Measurements from ENCODE around the gene SLC5A6. TPM values are rescaled to one million over a fixed set of nuclear protein-coding genes. Genes with fewer than 3 reads are reported as not detected.
A peak's percentile ranks its signal among the peaks of the same experiment; 100 is the strongest.

Gene SLC5A6
- total RNA-seq, 4 donors from 2014 or later = 30.4 to 33.4 (median 33.1) TPM

DNA sequence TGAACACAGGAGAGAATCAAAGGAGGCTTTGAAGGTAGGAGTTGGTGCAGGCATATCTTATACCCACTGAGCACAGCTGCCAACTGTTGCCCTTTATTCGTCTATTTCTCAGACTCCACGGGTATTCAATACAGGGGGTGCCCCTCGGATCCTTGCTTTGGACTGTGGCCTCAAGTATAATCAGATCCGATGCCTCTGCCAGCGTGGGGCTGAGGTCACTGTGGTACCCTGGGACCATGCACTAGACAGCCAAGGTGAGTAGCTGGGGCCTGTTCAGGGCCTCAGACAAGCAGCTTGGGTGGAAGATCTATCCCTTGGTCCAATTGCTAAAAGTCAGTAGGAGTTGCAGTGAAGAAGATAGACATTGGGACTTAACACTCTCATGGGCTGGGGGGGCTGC lies 10.3 kb upstream of the SLC5A6 start:
- Histone ChIP-seq H3K27me3 (no peaks in the 10 kb centered on the region), H3K36me3 (peaks cover 62% of the 10 kb centered on the region), H3K9me3 (no peaks in the 10 kb centered on the region), H3K4me3 (no peak overlapping the region), H3K27ac (no peak overlapping the region), H3K4me1 (peaks cover 12% of the 10 kb centered on the region)
- TF ChIP-seq POLR2AphosphoS5 (IDR thresholded peaks at IDR 0.05) (no peak), POLR2A (IDR thresholded peaks at IDR 0.05) (no peak), EP300 (IDR thresholded peaks at IDR 0.05) (no peak)
- TF ChIP-seq, protein P1, sequence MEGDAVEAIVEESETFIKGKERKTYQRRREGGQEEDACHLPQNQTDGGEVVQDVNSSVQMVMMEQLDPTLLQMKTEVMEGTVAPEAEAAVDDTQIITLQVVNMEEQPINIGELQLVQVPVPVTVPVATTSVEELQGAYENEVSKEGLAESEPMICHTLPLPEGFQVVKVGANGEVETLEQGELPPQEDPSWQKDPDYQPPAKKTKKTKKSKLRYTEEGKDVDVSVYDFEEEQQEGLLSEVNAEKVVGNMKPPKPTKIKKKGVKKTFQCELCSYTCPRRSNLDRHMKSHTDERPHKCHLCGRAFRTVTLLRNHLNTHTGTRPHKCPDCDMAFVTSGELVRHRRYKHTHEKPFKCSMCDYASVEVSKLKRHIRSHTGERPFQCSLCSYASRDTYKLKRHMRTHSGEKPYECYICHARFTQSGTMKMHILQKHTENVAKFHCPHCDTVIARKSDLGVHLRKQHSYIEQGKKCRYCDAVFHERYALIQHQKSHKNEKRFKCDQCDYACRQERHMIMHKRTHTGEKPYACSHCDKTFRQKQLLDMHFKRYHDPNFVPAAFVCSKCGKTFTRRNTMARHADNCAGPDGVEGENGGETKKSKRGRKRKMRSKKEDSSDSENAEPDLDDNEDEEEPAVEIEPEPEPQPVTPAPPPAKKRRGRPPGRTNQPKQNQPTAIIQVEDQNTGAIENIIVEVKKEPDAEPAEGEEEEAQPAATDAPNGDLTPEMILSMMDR (IDR thresholded peaks at IDR 0.05) = no peak
- 98% methylated on average over 5 of the region's 5 CpGs for WGBS
- DNase-seq (ENCODE audit: low spot score in 2 of 2) = no peak

DNA sequence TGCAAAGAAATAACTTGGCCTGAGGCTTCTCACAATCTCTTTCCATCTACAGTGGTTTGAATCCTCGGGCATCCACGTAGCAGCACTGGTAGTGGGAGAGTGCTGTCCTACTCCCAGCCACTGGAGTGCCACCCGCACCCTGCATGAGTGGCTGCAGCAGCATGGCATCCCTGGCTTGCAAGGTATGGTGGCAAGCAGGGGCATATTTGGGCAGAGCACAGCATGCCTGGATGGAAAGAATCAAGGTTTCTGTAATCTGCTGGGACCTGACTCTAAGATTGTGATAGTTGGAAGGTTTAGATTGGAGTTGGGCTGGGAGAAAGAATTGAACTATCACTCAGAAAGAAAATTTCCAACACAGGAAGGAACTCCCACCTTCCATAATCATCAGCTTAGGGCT lies 9.1 kb upstream of the SLC5A6 start:
- Histone ChIP-seq H3K27me3 (no peaks in the 10 kb centered on the region), H3K4me3 (no peak overlapping the region), H3K9me3 (no peaks in the 10 kb centered on the region), H3K27ac (no peak overlapping the region), H3K36me3 (peaks cover 50% of the 10 kb centered on the region), H3K4me1 (peaks cover 22% of the 10 kb centered on the region)
- no peak for DNase-seq (ENCODE audit: low spot score in 2 of 2)
- WGBS = 68% methylated on average over 3 of the region's 3 CpGs
- TF ChIP-seq, protein P1 (IDR thresholded peaks at IDR 0.05) = no peak
- TF ChIP-seq POLR2A (IDR thresholded peaks at IDR 0.05) (no peak), POLR2AphosphoS5 (IDR thresholded peaks at IDR 0.05) (no peak), EP300 (IDR thresholded peaks at IDR 0.05) (no peak)

DNA sequence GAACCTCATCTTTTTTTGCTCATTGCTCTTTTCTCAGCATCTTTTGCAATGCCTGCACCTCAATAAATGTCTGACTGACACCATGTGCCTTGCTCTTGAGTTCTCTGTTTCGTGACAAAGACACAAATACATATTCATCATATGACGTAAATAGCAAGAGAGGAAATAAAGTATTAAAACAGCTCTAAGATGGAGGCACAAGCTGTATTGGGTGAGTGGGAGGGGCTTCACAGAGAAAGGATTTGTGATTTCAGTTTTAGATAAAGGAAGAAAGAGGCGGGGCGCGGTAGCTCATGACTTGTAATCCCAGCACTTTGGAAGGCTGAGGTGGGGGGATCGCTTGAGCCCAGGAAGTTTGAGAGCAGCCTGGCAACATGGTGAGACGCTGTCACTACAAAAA lies 8.0 kb upstream of the SLC5A6 start:
- Histone ChIP-seq H3K4me1 (peaks cover 22% of the 10 kb centered on the region), H3K27me3 (no peaks in the 10 kb centered on the region), H3K9me3 (no peaks in the 10 kb centered on the region), H3K4me3 (no peak overlapping the region), H3K36me3 (peaks cover 47% of the 10 kb centered on the region), H3K27ac (no peak overlapping the region)
- TF ChIP-seq POLR2AphosphoS5 (IDR thresholded peaks at IDR 0.05) (no peak), POLR2A (IDR thresholded peaks at IDR 0.05) (no peak), EP300 (IDR thresholded peaks at IDR 0.05) (no peak)
- TF ChIP-seq, protein P1 (IDR thresholded peaks at IDR 0.05) = no peak
- DNase-seq (ENCODE audit: low spot score in 2 of 2) = no peak
- whole genome bisulfite sequencing = 94% methylated on average over 7 of the region's 7 CpGs

DNA sequence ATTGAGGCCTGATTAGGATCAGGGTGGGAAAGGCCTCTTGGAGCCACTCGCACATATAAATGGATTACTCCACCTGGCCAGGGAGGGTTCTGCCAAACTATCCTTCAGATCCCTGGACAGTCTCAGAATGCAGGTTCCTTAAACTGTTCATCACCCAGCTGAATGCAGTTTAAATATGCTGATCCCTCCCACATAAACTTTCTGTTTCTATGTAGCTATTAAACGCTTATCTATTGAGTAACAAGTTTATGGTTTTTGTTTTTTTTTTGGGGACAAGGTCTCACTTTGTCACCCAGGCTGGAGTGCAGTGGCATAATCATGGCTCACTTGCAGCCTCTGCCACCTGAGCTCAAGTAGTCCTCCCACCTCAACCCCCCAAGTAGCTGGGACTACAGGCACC lies 7.0 kb upstream of the SLC5A6 start:
- 83% methylated on average over 2 of the region's 2 CpGs for WGBS
- Histone ChIP-seq H3K4me1 (peaks cover 22% of the 10 kb centered on the region), H3K27ac (no peak overlapping the region), H3K4me3 (no peak overlapping the region), H3K9me3 (no peaks in the 10 kb centered on the region), H3K27me3 (no peaks in the 10 kb centered on the region), H3K36me3 (peaks cover 42% of the 10 kb centered on the region)
- no peak for DNase-seq (ENCODE audit: low spot score in 2 of 2)
- TF ChIP-seq EP300 (IDR thresholded peaks at IDR 0.05) (no peak), POLR2AphosphoS5 (IDR thresholded peaks at IDR 0.05) (no peak)

DNA sequence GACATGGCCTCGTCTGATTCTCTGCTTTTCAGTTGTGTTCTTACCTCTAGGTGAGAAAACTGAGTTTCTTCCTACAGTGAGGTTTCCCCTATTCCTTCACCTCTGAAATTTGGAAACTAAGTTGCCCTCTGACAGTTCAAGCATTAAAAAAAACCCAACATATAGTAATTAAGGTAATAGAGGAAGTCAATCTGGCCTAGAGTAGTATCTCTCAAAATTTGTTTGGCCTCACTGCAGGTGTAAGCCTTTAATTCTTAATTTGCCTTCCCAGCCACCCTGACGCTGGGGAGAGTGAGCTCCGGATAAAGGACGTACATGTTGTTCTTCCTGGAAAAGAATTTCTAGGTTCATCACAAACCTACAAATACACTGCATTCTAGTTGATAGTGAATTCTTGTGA lies 6.5 kb upstream of the SLC5A6 start:
- H3K4me3 ChIP-seq = peak overlapping the region; percentile 76
- no peaks in the 10 kb centered on the region for H3K9me3 ChIP-seq
- DNase-seq (ENCODE audit: low spot score in 2 of 2) = no peak
- H3K27ac ChIP-seq = no peak overlapping the region
- no peaks in the 10 kb centered on the region for H3K27me3 ChIP-seq
- peaks cover 37% of the 10 kb centered on the region for H3K36me3 ChIP-seq
- peaks cover 25% of the 10 kb centered on the region for H3K4me1 ChIP-seq
- 94% methylated on average over 4 of the region's 4 CpGs for WGBS
- TF ChIP-seq POLR2A (IDR thresholded peaks at IDR 0.05) (no peak), EP300 (IDR thresholded peaks at IDR 0.05) (no peak), POLR2AphosphoS5 (IDR thresholded peaks at IDR 0.05) (no peak)
- TF ChIP-seq, protein P1 (IDR thresholded peaks at IDR 0.05) = no peak
